ENCODE data around the gene NXN. TPM values are rescaled to one million over a fixed set of nuclear protein-coding genes. Genes with fewer than 3 reads are reported as not detected.

NXN gene
- total and polyA plus RNA-seq, 4 donors: 25.7 to 60.6 (median 44.0) TPM

GRCh38 chr17:1018547-1018946, 39.0 kb upstream of the NXN start:
- Histone ChIP-seq H3K4me1 (ENCODE audit: control insufficient read depth, insufficient read depth, low read length) (peaks cover 20% of the 10 kb centered on the region), H3K27me3 (ENCODE audit: control insufficient read depth, insufficient read depth, low read length) (no peaks in the 10 kb centered on the region), H3K4me3 (ENCODE audit: low read depth, low read length) (no peak overlapping the region), H3K36me3 (ENCODE audit: control insufficient read depth, insufficient read depth, low read length) (peaks cover 64% of the 10 kb centered on the region), H3K27ac (ENCODE audit: low read depth, low read length) (no peak overlapping the region), H3K9me3 (ENCODE audit: control insufficient read depth, insufficient read depth, low read length) (no peaks in the 10 kb centered on the region)
- 94% methylated on average over 10 of the region's 11 CpGs for WGBS (ENCODE audit: insufficient coverage)
- no peak for DNase-seq (ENCODE audit: low read depth in 4 of 6, low spot score in 6 of 6)

- Histone ChIP-seq H3K4me3 (ENCODE audit: low read depth, low read length) (no peak overlapping the region), H3K9me3 (ENCODE audit: control insufficient read depth, insufficient read depth, low read length) (no peaks in the 10 kb centered on the region), H3K4me1 (ENCODE audit: control insufficient read depth, insufficient read depth, low read length) (no peaks in the 10 kb centered on the region), H3K36me3 (ENCODE audit: control insufficient read depth, insufficient read depth, low read length) (peaks cover 69% of the 10 kb centered on the region), H3K27me3 (ENCODE audit: control insufficient read depth, insufficient read depth, low read length) (no peaks in the 10 kb centered on the region), H3K27ac (ENCODE audit: low read depth, low read length) (no peak overlapping the region)
- 91% methylated on average over 7 of the region's 9 CpGs for WGBS (ENCODE audit: insufficient coverage)
- DNase-seq (ENCODE audit: low read depth in 4 of 6, low spot score in 6 of 6): no peak
These were observed 34.1 kb upstream of the NXN start for GRCh38 chr17:1013729-1014090.

DNA sequence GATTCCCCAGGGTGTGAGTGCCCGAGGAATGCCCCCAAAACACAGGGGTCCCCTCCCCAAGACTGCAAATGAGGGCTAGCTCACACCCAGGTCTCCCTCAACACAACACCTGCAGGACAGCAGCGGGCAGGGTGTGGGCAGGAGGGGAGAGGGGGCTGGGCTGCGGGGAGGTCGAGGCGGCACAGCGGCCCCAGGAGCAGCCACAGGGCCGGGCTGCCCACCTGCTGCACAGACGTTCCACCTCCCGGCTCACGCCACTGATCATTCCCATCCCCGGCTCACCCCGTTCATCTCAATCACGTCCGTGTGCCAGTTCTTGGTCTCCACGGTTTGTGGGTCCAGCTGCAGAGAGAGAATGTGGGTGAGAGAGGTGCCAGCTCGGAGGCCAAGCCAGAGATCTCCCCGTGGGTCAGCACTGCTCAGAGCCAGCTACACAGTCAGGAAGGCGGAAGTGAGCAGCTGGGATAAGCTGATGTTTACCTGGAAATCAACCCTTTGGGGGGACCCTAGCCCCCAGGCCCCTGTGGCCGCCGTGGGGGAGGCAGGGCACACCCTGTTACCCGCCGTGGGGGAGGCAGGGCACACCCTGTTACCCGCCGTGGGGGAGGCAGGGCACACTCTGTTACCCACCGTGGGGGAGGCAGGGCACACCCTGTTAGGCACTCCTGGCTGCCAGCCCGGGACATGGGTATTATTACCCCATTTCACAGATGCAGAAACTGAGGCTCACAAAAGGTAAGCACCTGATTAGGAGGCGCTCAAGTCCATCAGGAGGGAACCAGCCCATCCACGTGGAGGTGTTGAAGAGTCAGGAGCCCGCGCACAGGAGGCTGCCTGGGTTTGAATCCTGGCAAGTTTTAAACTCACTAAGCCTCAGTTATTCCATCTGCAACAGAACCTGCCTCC, 33.5 kb upstream of the NXN start:
- peaks cover 71% of the 10 kb centered on the region for H3K36me3 ChIP-seq (ENCODE audit: control insufficient read depth, insufficient read depth, low read length)
- no peaks in the 10 kb centered on the region for H3K9me3 ChIP-seq (ENCODE audit: control insufficient read depth, insufficient read depth, low read length)
- WGBS (ENCODE audit: insufficient coverage): 84% methylated on average over 15 of the region's 30 CpGs
- peaks cover 4% of the 10 kb centered on the region for H3K4me1 ChIP-seq (ENCODE audit: control insufficient read depth, insufficient read depth, low read length)
- no peaks in the 10 kb centered on the region for H3K27me3 ChIP-seq (ENCODE audit: control insufficient read depth, insufficient read depth, low read length)
- no peak overlapping the region for H3K27ac ChIP-seq (ENCODE audit: low read depth, low read length)
- DNase-seq (ENCODE audit: low read depth in 4 of 6, low spot score in 6 of 6): no peak
- no peak overlapping the region for H3K4me3 ChIP-seq (ENCODE audit: low read depth, low read length)

GRCh38 chr17:1011760-1012735, 32.5 kb upstream of the NXN start:
- Histone ChIP-seq H3K4me1 (ENCODE audit: control insufficient read depth, insufficient read depth, low read length) (peaks cover 14% of the 10 kb centered on the region), H3K27ac (ENCODE audit: low read depth, low read length) (no peak overlapping the region), H3K9me3 (ENCODE audit: control insufficient read depth, insufficient read depth, low read length) (no peaks in the 10 kb centered on the region), H3K36me3 (ENCODE audit: control insufficient read depth, insufficient read depth, low read length) (peaks cover 79% of the 10 kb centered on the region), H3K4me3 (ENCODE audit: low read depth, low read length) (no peak overlapping the region), H3K27me3 (ENCODE audit: control insufficient read depth, insufficient read depth, low read length) (no peaks in the 10 kb centered on the region)
- no peak for DNase-seq (ENCODE audit: low read depth in 4 of 6, low spot score in 6 of 6)
- WGBS (ENCODE audit: insufficient coverage): 89% methylated on average over 48 of the region's 57 CpGs

GRCh38 chr17:1011138-1011537, 31.6 kb upstream of the NXN start:
- WGBS (ENCODE audit: insufficient coverage): 90% methylated on average over 8 of the region's 10 CpGs

GRCh38 chr17:1010586-1010985, 31.0 kb upstream of the NXN start:
- WGBS (ENCODE audit: insufficient coverage): 84% methylated on average over 11 of the region's 14 CpGs
- peaks cover 27% of the 10 kb centered on the region for H3K4me1 ChIP-seq (ENCODE audit: control insufficient read depth, insufficient read depth, low read length)
- no peaks in the 10 kb centered on the region for H3K9me3 ChIP-seq (ENCODE audit: control insufficient read depth, insufficient read depth, low read length)
- H3K27ac ChIP-seq (ENCODE audit: low read depth, low read length): no peak overlapping the region
- H3K27me3 ChIP-seq (ENCODE audit: control insufficient read depth, insufficient read depth, low read length): no peaks in the 10 kb centered on the region
- H3K4me3 ChIP-seq (ENCODE audit: low read depth, low read length): no peak overlapping the region
- no peak for DNase-seq (ENCODE audit: low read depth in 4 of 6, low spot score in 6 of 6)
- H3K36me3 ChIP-seq (ENCODE audit: control insufficient read depth, insufficient read depth, low read length): peaks cover 85% of the 10 kb centered on the region

More at GRCh38 chr17:1011138-1011537, 31.6 kb upstream of the NXN start:
- no peaks in the 10 kb centered on the region for H3K9me3 ChIP-seq (ENCODE audit: control insufficient read depth, insufficient read depth, low read length)
- H3K27ac ChIP-seq (ENCODE audit: low read depth, low read length): no peak overlapping the region
- H3K4me3 ChIP-seq (ENCODE audit: low read depth, low read length): no peak overlapping the region
- no peaks in the 10 kb centered on the region for H3K27me3 ChIP-seq (ENCODE audit: control insufficient read depth, insufficient read depth, low read length)
- DNase-seq (ENCODE audit: low read depth in 4 of 6, low spot score in 6 of 6): no peak
- H3K36me3 ChIP-seq (ENCODE audit: control insufficient read depth, insufficient read depth, low read length): peaks cover 80% of the 10 kb centered on the region
- peaks cover 21% of the 10 kb centered on the region for H3K4me1 ChIP-seq (ENCODE audit: control insufficient read depth, insufficient read depth, low read length)

DNA sequence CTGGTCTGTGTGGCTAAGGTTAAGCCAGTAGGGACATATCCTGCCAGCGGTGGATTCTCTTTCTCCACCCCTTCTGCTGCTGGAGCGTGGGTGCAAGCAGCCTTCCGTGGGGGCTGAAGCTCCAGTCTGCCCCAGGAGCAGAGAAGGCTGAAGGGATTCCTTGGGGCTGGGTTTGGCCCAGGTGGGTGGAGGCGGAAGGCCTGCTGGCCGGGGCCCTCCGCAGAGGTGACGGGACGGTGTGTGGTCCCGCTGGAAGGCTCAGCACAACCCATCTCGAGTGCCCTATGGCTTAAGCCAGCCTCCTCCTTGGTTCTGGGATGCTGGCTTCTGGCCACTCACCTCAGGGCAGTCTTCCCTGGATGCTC, 30.5 kb upstream of the NXN start:
- no peaks in the 10 kb centered on the region for H3K9me3 ChIP-seq (ENCODE audit: control insufficient read depth, insufficient read depth, low read length)
- H3K27me3 ChIP-seq (ENCODE audit: control insufficient read depth, insufficient read depth, low read length): no peaks in the 10 kb centered on the region
- H3K4me3 ChIP-seq (ENCODE audit: low read depth, low read length): no peak overlapping the region
- no peak overlapping the region for H3K27ac ChIP-seq (ENCODE audit: low read depth, low read length)
- H3K36me3 ChIP-seq (ENCODE audit: control insufficient read depth, insufficient read depth, low read length): peaks cover 90% of the 10 kb centered on the region
- WGBS (ENCODE audit: insufficient coverage): 93% methylated on average over 10 of the region's 10 CpGs
- H3K4me1 ChIP-seq (ENCODE audit: control insufficient read depth, insufficient read depth, low read length): peaks cover 32% of the 10 kb centered on the region
- DNase-seq (ENCODE audit: low read depth in 4 of 6, low spot score in 6 of 6): no peak

- peaks cover 96% of the 10 kb centered on the region for H3K36me3 ChIP-seq (ENCODE audit: control insufficient read depth, insufficient read depth, low read length)
- 87% methylated on average over 15 of the region's 19 CpGs for WGBS (ENCODE audit: insufficient coverage)
- no peak overlapping the region for H3K27ac ChIP-seq (ENCODE audit: low read depth, low read length)
- DNase-seq (ENCODE audit: low read depth in 4 of 6, low spot score in 6 of 6): no peak
- no peak overlapping the region for H3K4me3 ChIP-seq (ENCODE audit: low read depth, low read length)
- H3K4me1 ChIP-seq (ENCODE audit: control insufficient read depth, insufficient read depth, low read length): peaks cover 38% of the 10 kb centered on the region
- no peaks in the 10 kb centered on the region for H3K9me3 ChIP-seq (ENCODE audit: control insufficient read depth, insufficient read depth, low read length)
- H3K27me3 ChIP-seq (ENCODE audit: control insufficient read depth, insufficient read depth, low read length): no peaks in the 10 kb centered on the region
These were observed 29.9 kb upstream of the NXN start for GRCh38 chr17:1009229-1010085.

Data from spinal cord (tissue), 10 donors.